Hepatocyte (in vitro differentiated cells): ENCODE results near the gene PRRG2. TPM values are rescaled to one million over a fixed set of nuclear protein-coding genes. Genes with fewer than 3 reads are reported as not detected.

Source experiments
- DNase-seq: peaks from one replicate; pipeline ENCODE4 v3.0.0-alpha.2; 2016; ENCODE audit warnings: low spot score
- H2AFZ ChIP-seq: fragments of 200-600 bp; sonication (generic); 2 replicates; pipeline ENCODE4 v1.6.0; 2016; ENCODE audit warnings: antibody characterized with exemption, mild to moderate bottlenecking
- H3K27ac ChIP-seq: fragments of 200-600 bp; sonication (generic); 2 replicates; pipeline ENCODE4 v1.5.1; 2016; ENCODE audit warnings: mild to moderate bottlenecking
- H3K27me3 ChIP-seq: fragments of 200-600 bp; sonication (generic); 2 replicates; pipeline ENCODE4 v1.6.1; 2016
- H3K36me3 ChIP-seq: fragments of 200-600 bp; sonication (generic); replicated peaks from 2 replicates; pipeline ENCODE4 v1.5.1; 2016; ENCODE audit warnings: low read depth; ENCODE audit not compliant: insufficient read depth
- H3K4me1 ChIP-seq: fragments of 200-600 bp; sonication (generic); 2 replicates; pipeline ENCODE4 v1.5.1; 2016; ENCODE audit warnings: mild to moderate bottlenecking, moderate library complexity; ENCODE audit not compliant: insufficient read depth
- H3K4me2 ChIP-seq: fragments of 200-600 bp; sonication (generic); 2 replicates; pipeline ENCODE4 v1.6.0; 2016
- H3K4me3 ChIP-seq: fragments of 200-600 bp; sonication (generic); 2 replicates; pipeline ENCODE4 v1.5.1; 2016; ENCODE audit warnings: mild to moderate bottlenecking
- H3K79me2 ChIP-seq: fragments of 200-600 bp; sonication (generic); 2 replicates; pipeline ENCODE4 v1.6.0; 2017; ENCODE audit warnings: mild to moderate bottlenecking
- H3K9me2 ChIP-seq: fragments of 200-600 bp; sonication (generic); replicated peaks from 2 replicates; pipeline ENCODE4 v1.6.0; 2017; ENCODE audit warnings: mild to moderate bottlenecking; ENCODE audit not compliant: insufficient read depth
- H3K9me3 ChIP-seq: fragments of 200-600 bp; sonication (generic); 2 replicates; pipeline ENCODE4 v1.5.1; 2016; ENCODE audit warnings: low read depth, mild to moderate bottlenecking
- H4K20me1 ChIP-seq: fragments of 200-600 bp; sonication (generic); 2 replicates; pipeline ENCODE4 v1.6.0; 2016; ENCODE audit warnings: mild to moderate bottlenecking; ENCODE audit not compliant: insufficient read depth, poor library complexity, severe bottlenecking
- EZH2 ChIP-seq: fragments of 200-600 bp; sonication (generic); IDR thresholded peaks from 2 replicates; pipeline ENCODE4 v1.6.1; 2016; ENCODE audit warnings: antibody characterized with exemption, mild to moderate bottlenecking, borderline replicate concordance
- EZH2phosphoT487 ChIP-seq: fragments of 200-600 bp; sonication (generic); IDR thresholded peaks from one replicate; pipeline ENCODE4 v1.6.1; 2018; ENCODE audit warnings: antibody characterized with exemption, mild to moderate bottlenecking, low read depth, moderate library complexity; ENCODE audit not compliant: unreplicated experiment, severe bottlenecking
- WGBS: methylation state at CpG from one replicate; pipeline ENCODE4 v1.1.6; 2016; ENCODE audit warnings: low lambda C conversion rate; ENCODE audit errors: missing lambda C conversion rate; 5-methylcytosine and 5-hydroxymethylcytosine counted together
- polyA plus RNA-seq: library from polyadenylated mRNA; unstranded; fragments of >200 nt; fragmentation: Nextera tagmentation; extraction: Ambion mirVana; gene quantifications from 2 replicates; pipeline ENCODE4 v1.2.1, GENCODE V29; 2016
- total RNA-seq: library from RNA; depleted of rRNA; stranded (reverse); fragments of >200 nt; gene quantifications from 2 replicates; pipeline ENCODE4 v1.2.3, GENCODE V29; 2014
- TF ChIP-seq, protein P1 (sequence below): fragments of 200-600 bp; sonication (generic); IDR thresholded peaks from 2 replicates; pipeline ENCODE4 v1.5.1; 2016; ENCODE audit warnings: antibody characterized with exemption, mild to moderate bottlenecking; ENCODE audit not compliant: poor library complexity

Gene PRRG2
- total and polyA plus RNA-seq, 2 experiments from 2014 or later, result 4.0 to 10.2 TPM

DNA sequence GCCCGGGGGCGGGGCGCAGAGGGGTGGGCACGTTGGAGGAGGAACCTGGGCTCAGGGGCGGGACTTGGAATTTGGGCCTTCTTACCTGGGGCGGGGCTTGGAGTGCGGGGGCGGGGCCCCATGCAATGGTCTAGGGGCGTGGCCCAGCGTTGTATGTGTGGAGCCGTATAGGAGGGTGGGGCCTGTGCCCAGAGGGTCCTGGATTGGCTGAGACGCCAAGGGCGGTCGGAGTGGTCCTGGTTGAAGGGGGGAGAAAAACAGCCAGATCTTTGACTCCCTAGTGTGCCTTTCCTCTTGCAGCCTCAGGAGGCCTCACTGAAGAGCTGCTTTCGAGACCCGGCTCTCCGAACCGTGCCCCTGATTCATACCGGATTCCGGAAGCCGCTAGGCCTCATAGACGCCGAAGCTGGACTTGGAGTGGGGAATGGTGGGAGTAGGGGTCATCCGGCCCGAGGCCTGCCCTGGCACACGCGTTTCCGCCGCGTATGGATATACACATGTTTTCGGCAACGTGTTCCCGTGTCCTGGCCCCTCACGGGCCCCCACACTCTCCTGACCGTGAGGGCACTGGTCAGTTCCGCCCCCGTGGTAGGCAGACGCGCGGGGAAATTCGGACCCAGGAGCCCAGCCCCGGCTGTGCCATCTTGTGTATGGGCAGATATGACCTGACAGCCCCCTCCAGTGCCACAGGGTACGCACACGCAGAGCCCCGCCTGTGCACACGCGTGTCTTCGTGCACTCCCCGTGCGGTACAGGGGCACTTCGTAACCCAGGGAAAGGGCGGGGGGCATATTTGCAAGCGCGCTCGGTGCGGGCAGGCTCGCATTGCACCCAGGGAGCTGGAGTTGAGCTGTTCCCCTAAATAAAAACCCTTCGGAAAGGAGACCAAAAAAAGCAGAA lies 9.2 kb downstream of the PRRG2 start:
- H3K27me3 ChIP-seq, result no peaks in the 10 kb centered on the region
- H2AFZ ChIP-seq, result peak overlapping the region; percentile 3
- H3K9me3 ChIP-seq, result no peaks in the 10 kb centered on the region
- under 1% methylated on average over 48 of the region's 58 CpGs for WGBS
- no peaks in the 10 kb centered on the region for H3K36me3 ChIP-seq
- H4K20me1 ChIP-seq, result peaks cover 18% of the 10 kb centered on the region
- peaks cover 36% of the 10 kb centered on the region for H3K79me2 ChIP-seq
- TF ChIP-seq, protein P1, sequence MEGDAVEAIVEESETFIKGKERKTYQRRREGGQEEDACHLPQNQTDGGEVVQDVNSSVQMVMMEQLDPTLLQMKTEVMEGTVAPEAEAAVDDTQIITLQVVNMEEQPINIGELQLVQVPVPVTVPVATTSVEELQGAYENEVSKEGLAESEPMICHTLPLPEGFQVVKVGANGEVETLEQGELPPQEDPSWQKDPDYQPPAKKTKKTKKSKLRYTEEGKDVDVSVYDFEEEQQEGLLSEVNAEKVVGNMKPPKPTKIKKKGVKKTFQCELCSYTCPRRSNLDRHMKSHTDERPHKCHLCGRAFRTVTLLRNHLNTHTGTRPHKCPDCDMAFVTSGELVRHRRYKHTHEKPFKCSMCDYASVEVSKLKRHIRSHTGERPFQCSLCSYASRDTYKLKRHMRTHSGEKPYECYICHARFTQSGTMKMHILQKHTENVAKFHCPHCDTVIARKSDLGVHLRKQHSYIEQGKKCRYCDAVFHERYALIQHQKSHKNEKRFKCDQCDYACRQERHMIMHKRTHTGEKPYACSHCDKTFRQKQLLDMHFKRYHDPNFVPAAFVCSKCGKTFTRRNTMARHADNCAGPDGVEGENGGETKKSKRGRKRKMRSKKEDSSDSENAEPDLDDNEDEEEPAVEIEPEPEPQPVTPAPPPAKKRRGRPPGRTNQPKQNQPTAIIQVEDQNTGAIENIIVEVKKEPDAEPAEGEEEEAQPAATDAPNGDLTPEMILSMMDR, result no peak
- TF ChIP-seq EZH2 (no peak), EZH2phosphoT487 (no peak)
- peak overlapping the region; percentile 87 for H3K27ac ChIP-seq
- peak; percentile 98 for DNase-seq
- peak overlapping the region; percentile 84 for H3K4me3 ChIP-seq
- peak overlapping the region; percentile 99 for H3K4me2 ChIP-seq
- no peaks in the 10 kb centered on the region for H3K9me2 ChIP-seq
- peaks cover 6% of the 10 kb centered on the region for H3K4me1 ChIP-seq

DNA sequence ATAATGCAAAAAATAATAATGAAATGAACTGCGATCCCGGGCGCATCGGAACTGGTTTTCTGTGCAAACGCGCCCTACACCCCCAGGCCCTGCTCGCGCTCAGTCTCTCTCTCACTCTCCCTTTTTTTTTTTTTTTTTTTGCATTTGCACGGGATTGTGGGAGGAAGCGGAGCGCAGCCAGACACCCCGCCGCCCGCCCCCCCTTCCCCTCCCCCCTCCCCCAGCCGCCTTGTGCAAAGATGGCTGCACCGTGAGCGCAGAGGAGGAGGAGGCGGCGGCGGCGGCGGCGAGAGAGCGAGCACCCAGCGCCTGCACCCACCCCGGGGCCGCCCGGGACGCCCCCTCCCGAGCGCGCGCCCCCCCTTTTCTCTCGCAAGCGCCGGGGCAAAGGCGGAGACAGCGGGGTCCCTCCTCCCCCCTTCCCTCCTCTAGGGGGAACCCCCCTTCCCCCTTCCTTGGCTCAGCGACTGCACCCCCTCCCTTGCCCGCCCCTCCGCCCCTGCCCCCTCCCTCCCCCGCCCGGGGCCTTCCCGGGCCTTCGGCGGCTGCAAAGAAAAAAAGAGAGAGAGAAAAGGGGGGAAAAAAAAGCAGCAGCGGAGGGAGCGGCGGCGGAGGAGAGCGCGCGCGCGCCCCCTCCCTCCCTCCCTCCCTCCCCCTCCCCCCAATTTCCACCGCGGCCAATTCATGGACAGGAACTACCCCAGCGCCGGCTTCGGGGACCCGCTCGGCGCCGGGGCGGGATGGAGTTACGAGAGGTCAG lies 10.0 kb downstream of the PRRG2 start, which contains the start of gene PRR12:
TSS of gene PRR12 (plus strand) at position 212 of the 760 bp plus-strand sequence. CDS start at position 685, 473 bp downstream.
- no peaks in the 10 kb centered on the region for H3K9me2 ChIP-seq
- H3K36me3 ChIP-seq, result no peaks in the 10 kb centered on the region
- peak within 1 kb of the TSS; percentile 99 for H3K4me2 ChIP-seq
- DNase-seq, result peak; percentile 80
- under 1% methylated on average over 17 of the region's 66 CpGs for WGBS
- H3K27me3 ChIP-seq, result no peaks in the 10 kb centered on the region
- peaks cover 6% of the 10 kb centered on the region for H3K4me1 ChIP-seq
- H2AFZ ChIP-seq, result peak within 1 kb of the TSS; percentile 93
- peak within 1 kb of the TSS; percentile 99 for H3K4me3 ChIP-seq
- H3K27ac ChIP-seq, result peak within 1 kb of the TSS; percentile 87
- H4K20me1 ChIP-seq, result peaks cover 18% of the 10 kb centered on the region
- TF ChIP-seq, protein P1, result no peak
- TF ChIP-seq EZH2phosphoT487 (no peak), EZH2 (no peak)
- no peaks in the 10 kb centered on the region for H3K9me3 ChIP-seq
- H3K79me2 ChIP-seq, result peaks cover 43% of the 10 kb centered on the region

DNA sequence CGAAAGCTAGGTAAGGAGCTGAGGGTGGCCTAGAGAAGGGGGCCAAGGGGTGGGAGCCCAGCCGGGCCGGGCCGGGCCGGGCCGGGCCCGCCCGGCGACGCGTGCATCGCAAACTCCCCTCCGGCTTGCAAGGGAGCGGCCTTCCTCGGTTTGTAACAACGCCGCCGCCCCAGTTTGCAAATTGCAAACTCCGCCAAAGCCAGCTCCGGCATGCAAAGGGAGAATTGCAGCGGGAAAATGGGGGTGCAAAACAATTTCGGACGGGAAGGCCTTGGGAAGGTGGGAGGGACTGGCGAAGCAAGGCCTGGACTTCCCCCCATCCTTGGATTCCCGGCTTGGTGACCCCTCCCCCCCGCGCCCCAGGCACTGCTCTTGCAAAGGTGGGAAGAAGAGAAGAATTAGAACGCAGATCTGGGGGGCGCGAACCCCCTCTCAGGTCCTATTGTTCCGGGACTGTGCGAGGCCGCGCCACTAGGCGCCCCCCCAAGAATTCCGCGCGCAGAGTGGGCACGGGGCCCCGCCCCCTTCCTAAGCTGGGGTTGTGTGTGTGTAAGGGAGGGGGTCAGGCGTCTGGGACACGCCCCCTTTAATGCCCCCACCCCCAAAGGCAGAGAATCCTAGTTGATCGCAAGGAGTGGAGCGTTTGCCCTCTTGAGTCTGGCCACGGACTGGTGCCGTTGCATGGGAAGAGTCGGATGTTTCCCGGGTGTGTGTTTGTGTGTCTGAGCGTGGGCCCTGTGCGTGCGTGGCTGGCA lies 10.8 kb downstream of the PRRG2 start:
- peaks cover 46% of the 10 kb centered on the region for H3K79me2 ChIP-seq
- H2AFZ ChIP-seq, result peak overlapping the region; percentile 93
- peak overlapping the region; percentile 87 for H3K27ac ChIP-seq
- H3K4me2 ChIP-seq, result peak overlapping the region; percentile 99
- no peaks in the 10 kb centered on the region for H3K9me2 ChIP-seq
- no peaks in the 10 kb centered on the region for H3K9me3 ChIP-seq
- H4K20me1 ChIP-seq, result peaks cover 18% of the 10 kb centered on the region
- TF ChIP-seq EZH2phosphoT487 (no peak), EZH2 (no peak)
- TF ChIP-seq, protein P1, result no peak
- 1% methylated on average over 36 of the region's 51 CpGs for WGBS
- peaks cover 6% of the 10 kb centered on the region for H3K4me1 ChIP-seq
- H3K36me3 ChIP-seq, result no peaks in the 10 kb centered on the region
- DNase-seq, result peak; percentile 55
- H3K27me3 ChIP-seq, result no peaks in the 10 kb centered on the region
- peak overlapping the region; percentile 99 for H3K4me3 ChIP-seq
